ENCODE measurements around the gene UQCRFS1.
"Not testable (repeated sequence)": the region's sequence is repeated elsewhere in the genome, so short reads cannot be mapped to it uniquely, and the experiment has no call there.

The UQCRFS1 gene

DNA sequence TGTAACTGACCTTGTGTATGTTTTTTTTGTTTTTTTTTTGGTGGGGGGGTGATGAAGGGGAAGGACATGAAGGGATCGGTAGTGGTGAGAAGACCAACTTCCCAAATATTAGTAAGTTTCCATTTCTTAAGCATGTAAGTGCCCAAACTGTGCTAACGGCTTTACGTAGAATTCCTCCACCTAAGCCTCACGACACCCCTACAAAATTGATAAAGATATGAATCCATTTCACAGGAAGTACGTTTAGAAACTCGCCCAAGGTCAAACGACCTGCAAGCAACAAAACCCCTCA, 649 bp downstream of the UQCRFS1 start:
- DNase-seq: no peak

DNA sequence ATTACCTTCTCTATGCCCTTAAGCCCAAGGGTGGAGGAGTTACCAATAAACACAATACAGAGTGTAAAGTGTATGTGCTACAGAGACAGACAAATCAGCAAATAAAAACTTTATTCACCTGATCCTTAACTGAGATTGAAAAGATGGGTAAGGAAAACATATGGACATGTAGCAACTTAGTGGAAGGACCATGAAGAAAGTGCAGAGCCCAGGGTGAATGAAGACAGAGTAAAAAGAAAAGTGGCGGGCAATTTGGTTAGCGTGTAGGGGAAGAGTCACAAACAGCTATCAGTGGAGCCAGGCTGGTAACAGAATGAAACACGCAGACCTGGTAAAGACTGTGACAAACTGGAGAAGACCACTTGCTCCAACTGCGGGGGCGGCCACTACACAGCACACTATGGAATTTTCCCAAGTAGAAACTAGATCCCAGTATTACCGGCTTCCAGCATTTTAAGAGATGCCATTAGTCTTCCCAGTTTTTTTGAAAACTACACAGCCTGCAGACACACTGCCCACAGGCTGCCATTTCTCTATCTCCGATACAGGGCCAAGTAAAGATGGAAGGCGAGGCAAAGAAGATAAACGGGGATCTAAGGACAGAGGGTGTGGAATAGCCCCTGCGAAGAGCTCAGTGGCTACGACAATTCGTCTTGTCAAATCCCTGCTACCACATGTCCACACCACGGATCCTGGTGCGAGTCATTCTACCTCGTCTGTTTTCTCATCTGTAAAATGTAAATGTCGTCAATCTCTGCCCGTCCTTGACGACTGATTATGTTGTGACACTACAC, 1.2 kb downstream of the UQCRFS1 start:
- no peak for DNase-seq

DNA sequence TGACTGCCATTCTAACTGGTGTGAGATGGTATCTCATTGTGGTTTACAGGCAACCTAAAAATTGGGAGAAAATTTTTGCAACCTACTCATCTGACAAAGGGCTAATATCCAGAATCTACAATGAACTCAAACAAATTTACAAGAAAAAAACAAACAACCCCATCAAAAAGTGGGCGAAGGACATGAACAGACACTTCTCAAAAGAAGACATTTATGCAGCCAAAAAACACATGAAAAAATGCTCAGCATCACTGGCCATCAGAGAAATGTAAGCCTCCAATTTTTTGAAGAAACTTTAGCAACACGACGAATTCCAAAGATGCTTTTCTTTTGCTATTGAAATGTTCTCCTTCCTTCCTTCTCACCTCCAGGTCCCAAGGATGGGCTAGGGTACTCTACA, 1.9 kb downstream of the UQCRFS1 start:
- not testable (repeated sequence) for DNase-seq

DNA sequence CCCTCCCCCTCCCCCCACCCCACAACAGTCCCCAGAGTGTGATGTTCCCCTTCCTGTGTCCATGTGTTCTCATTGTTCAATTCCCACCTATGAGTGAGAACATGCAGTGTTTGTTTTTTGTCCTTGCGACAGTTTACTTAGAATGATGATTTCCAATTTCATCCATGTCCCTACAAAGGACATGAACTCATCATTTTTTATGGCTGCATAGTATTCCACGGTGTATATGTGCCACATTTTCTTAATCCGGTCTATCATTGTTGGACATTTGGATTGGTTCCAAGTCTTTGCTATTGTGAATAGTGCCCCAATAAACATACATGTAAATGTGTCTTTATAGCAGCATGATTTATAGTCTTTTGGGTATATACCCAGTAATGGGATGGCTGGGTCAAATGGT, 2.4 kb downstream of the UQCRFS1 start:
- DNase-seq: not testable (repeated sequence)

DNA sequence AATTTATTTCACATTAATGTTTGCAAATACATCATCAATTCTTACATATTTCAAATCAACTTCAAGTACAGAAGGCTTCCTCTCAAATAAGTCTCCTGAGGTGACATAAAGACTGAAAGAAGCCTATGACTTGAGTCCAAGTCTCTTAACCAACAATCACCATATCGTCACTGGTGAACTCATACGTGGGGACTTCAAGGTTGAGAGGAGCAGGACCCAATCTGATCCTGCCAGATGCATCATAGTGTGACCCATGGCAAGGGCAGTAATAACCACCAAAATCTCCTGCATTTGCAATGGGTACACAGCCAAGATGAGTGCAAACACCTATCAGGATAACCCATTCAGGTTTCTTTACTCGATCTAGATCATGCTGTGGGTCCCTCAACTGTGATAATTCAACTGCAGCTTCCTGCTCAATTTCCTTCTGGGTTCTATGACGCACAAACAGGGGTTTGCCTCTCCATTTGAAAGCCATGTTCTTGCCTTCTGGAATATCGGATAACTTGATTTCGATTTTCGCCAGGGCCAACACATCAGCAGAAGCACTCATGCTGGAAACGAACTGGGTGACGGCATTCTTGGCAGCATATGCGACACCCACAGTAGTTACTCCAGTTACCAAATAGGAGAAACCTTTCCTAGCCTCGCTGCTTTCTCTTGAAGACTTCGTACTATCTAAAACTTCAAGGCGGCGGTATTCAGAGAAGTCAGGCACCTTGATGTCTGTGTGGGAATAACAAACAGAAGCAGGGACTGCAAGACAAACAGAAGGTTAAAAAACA, 5.4 kb downstream of the UQCRFS1 start:
- DNase-seq: not testable (repeated sequence)

DNA sequence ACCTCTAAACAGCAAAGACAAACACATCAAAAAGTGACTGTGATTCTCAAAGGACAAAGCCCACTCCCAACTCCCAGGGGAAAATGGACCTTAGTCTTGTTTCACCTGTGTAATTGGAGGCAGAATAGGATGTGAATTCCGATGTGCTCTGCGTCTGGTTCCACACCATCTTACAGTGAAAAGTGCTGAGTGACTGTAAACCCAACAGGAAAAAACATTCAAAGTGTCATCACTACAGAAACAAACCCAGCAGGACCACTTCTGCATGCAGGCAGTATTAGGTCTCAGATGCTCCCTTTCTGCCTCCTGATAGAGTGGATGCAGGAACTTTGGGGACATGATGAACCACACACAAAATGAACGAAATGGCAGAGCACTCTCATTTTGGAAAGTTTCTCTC, 6.5 kb downstream of the UQCRFS1 start:
- no peak for DNase-seq

DNA sequence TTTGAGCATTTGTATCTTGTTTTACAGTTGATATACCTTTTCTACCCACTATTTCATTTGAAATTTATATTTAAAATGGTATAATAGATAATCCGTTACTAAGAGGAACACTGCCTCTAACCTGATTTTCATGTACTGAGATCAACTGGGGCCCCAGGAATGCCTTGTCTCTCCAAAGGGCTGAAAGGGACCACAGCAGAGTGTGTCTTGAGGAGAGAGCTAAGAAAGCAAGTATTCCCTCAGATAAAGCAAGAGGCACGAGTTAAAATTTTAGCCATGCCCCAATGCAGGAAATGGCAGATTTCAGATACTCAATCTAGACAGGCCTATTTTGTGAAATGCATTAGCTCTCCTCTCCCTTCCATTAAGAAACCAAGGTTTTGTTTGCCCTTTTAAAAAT, 10.7 kb downstream of the UQCRFS1 start:
- no peak for DNase-seq

DNA sequence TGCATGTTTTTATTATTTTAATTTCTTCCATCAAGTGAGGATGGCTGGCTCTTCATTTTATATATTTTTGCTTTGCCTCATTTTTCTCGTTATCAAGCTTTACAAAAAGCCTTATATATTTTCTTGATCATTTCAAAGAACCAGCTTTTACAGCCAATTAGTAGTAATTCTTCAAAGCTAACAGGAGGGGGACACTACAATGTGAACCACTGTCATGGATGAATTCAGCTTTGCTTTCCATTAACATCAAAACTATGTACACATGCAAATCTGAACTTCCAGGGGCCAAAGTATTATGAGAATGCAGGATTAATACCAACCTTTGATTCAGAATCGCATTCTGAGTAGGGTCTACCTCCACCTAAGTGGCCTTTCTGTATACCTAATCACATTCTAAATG, 11.1 kb downstream of the UQCRFS1 start:
- no peak for DNase-seq

DNA sequence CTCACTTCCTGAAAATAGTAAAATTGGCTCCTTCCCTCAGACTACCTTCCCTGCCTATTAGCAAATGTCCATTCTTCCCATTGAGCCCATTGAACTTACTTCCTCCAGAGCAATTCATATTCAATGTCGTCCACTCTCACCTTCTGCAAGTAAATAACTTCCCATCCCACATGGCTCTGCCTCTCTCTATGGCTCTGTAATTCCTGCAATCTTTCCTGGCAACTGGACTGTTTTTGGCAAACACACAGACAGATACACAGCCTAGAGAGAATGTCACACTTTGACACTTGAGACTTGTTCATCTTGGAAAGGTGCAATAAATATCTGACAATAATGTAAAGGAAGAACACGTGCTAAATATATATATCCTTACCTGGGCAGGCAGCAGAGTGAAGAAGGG, 18.3 kb downstream of the UQCRFS1 start:
- DNase-seq: no peak

DNA sequence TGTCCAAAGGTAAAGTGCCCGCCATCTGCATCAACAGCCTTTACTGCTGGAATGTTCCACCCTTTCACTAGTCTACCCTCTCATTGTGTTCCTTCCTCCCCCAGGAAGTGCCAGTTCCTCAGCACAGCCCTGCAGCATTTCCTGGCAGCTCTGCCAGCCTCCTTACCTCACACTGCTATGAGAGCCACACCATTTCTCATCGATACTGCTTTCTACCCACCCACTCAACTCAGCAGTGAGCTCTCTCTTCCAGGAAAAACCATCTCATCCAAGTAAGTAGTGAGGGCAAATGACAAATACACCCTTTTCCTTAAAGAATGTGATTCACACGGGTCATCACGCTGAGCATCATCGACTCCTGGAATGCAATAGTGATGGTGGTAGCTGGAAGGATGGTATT, 19.8 kb downstream of the UQCRFS1 start:
- DNase-seq: no peak

DNA sequence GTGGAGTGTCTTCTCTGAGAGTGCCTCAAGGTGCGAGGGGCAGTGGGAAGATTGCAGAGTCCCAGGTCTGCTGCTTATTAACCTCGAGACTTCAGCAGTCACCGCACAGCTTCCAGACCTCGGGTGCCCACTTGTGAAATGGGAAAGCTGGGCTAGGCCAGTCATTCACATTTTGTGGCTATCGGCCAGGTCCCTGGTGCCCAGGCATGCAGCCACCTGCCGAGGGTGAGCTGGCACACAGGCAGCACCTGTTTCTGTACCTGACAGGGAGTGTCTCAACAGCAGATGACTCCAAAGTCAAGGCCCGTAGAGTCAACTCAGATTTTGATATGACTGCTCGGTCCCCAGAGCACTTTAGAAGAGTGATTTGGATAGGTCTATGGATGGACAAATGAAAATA, 21.9 kb downstream of the UQCRFS1 start:
- no peak for DNase-seq

DNA sequence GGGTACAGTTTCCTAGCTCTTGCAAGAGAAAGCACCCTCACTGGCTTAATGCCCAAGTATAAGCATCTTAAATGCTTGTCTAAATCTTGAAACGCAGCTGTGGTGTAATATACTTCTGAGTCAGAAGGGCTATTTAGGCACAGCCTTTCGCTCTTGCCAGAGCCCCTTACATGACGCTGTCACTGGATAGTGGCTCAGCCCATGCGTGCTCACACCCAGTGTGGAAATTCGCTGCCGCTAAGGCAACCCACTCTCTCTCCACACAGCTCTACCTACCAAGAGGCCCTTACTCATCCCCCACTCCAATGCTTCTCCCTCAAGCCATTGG, 24.0 kb downstream of the UQCRFS1 start:
- DNase-seq: no peak

DNA sequence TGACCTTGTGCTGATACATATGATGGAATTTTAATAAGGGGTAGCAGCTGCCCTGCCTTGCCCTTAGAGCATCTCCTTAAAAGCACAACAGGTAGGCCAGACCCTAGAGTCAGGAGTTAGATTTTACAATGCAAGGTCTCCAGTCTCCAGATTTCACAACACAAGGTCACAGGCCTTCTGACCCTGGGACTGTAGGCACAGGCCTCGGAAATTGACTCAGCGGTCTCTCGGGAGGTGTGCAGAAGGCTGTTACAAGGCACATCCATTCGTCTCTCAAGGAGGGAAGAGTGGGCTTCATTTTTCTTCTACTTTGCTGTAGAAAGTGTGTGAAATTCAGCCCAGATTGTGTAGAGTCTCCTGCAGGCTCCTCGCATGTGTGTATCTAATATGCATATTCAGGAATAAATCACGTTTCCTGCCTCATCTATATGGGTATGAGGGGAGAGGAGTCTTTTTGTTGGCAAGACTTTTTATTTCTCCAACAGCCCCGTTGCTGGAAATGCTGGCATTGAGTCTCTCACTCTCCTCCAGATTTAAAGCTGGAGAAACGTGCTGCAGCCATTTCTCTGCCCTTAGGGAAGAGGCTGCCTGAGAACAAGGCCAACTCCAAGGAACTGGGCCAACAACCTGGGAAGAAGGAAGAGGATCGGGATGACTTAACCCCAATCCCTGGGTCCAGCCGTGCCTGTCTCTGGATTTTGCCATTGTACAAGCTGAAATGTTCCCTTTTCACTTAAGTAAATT, 24.5 kb downstream of the UQCRFS1 start:
- DNase-seq: no peak

DNA sequence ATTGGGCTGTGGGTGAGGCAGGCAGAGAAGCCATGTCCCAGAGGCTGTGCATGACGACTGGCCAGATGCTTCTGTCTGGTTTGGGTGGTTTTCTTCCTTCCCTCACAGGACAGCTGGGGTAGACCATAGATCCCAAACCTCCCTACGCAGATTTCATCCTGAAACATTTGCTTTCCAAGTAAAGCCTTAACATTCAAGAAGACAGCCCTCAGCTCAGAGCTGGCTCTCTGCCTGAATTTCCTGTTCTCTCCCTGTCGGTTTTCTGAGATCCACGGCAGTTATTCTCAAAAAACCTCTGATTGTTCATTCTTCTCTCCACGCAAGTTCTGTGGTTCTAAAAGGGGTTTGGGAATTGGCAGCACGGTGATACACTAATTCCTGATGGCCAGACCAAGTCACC, 25.3 kb downstream of the UQCRFS1 start:
- DNase-seq: no peak

DNA sequence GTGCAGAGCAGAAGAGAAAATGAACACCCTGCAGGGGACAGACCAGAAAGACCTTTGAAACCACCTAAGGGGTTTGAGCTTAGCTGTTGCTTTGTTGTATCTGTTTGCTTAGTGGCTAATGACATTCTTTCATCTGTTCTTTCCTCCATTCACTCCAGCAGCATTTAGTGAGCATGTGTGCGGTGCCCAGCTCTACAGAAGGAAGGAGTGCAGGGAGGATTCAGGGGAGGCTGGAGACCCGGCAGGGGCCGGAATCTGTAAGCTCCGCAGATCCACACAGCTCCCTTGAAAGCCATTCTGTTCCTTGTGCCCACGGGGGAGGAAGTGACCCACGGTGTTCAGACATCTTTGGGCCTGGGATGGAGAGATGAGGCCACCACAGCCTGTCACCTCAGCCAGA, 27.5 kb downstream of the UQCRFS1 start:
- no peak for DNase-seq

DNA sequence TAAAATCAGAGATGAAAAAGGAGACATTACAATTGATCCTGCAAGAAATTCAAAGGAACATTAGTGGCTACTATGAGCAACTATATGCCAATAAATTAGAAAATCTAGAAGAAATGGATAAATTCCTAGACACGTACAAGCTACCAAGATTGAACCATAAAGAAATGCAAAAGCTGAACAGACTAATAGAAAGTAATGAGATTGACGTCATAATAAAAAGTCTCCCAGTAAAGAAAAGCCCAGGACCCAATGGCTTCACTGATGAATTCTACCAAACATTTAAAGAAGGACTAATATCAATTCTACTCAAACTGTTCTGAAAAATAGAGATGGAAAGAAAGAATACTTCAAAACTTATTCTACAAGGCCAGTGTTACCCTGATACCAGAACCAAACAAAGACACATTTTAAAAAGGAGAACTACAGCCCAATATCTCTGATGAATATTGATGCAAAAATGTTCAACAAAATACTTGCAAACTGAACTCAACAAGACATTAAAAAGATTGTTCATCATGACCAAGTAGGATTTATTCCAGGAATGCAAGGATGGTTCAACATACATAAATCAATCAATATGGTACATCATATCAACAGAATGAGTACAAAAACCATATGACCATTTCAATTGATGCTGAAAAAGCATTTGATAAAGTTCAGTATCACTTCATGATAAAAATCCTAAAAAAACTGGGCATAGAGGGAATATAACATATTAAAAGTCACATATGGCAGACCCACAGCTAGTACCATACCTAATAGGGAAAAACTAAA, 35.8 kb downstream of the UQCRFS1 start:
- DNase-seq: no peak

DNA sequence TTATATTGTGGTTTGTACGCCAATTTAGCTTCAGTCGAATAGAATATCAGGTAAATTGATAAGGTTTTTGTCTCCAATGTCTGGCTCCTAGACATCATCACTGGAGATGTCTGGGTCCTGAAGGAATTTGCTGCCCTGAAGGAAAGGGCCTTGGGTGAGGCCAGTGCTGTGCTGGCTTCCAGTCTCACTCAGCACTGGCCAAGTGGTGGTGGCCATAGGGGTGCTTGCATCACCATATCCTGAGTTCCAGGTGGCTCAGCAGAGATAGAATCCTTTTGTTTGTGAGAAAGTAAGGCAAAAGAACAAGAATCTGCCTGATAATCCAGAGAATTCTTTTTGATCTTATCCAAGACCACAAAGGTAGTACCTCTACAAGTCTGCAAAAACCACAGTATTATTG, 39.1 kb downstream of the UQCRFS1 start:
- DNase-seq: no peak

DNA sequence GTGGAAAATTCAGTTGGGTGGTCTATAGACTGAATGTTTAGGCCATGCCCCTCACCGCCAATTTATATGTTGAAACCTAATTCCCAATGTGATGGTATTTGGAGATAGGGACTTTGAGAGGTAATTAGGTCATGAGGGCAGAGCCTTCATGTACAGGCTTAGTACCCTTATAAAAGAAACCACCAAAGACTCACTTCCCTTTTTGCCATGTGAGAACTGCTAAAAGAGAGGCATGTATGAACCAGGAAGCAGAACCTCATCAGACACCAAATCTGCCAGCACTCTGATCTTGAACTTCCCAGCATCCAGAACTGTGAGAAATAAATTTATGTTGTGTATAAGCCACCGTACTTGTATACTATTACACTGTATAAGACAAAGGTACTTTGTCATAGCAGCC, 40.6 kb downstream of the UQCRFS1 start:
- no peak for DNase-seq

DNA sequence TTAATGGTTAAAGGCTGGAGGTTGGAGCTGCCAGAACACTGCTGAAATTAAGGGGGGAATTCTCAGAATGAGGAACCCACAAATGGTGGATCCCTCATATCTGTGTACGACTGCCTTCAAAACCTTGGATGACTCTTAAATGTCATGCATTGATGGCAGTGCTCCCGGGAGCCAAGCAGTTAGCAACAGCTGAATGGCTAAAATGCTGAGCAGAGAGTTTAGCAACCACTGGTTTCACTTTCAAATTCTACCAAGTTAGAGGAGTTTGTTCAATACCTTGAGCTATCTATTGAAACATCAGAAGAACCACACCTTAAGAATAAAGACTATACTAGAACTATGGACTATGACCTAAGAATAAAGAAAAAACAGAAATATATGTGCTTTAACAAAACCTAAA, 41.4 kb downstream of the UQCRFS1 start:
- no peak for DNase-seq

DNA sequence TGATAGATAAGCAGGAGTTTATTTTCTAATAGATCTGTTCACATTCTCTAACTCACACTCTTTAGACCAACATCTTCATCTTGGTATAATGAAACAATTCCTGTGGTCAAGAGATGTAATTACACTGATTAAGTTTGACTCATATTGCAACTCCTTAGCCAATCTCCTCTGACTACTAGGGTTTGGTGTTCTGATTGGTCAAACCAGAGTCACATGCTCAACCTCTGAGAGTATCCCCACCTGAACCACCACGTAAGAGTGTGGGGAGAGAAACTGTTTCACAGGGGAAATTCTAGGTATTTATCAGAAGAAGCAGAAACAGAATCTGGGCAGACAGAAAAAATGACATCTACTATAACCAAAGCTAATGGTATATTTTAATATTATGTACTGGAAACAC, 42.4 kb downstream of the UQCRFS1 start:
- no peak for DNase-seq

DNA sequence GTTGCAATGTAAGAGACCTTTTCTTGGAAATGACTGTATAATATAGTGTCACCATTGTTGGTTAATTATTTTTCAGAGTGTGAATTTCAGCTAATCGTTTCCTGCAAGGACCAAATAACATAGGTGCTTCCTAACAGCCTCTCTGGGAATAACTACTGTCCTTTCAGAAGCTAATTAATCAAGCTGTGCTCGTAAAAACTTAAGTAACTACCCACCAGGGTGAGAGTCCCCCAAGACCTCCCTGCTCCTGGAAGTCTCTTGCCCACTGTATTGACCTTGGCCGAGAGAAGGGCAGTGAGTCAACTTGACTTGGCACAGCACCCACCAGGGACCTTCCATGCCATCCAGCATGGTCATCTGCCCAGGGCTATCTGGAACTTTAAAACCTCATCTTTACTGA, 50.3 kb downstream of the UQCRFS1 start:
- DNase-seq: no peak

DNA sequence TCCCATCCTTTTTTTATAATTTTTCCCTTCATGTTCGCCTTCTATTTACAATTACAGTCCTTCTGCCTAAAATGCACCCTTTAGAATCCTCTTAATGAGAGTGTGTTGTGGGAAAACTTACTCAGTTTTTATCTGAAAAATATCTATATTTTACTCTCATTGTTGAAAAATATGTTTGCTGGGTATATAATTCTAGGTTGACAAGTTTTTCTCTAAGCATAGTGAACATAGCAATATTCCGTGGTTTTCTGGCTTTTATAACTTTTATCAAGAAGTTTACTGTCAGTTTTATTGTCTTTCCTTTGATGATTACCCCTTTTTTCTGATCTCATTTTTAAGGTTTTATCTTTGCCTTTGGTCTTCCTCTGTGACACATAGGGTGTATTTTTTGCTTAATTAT, 57.3 kb downstream of the UQCRFS1 start:
- DNase-seq: no peak
